ENCODE results near the gene RRP8.

The RRP8 gene

DNA sequence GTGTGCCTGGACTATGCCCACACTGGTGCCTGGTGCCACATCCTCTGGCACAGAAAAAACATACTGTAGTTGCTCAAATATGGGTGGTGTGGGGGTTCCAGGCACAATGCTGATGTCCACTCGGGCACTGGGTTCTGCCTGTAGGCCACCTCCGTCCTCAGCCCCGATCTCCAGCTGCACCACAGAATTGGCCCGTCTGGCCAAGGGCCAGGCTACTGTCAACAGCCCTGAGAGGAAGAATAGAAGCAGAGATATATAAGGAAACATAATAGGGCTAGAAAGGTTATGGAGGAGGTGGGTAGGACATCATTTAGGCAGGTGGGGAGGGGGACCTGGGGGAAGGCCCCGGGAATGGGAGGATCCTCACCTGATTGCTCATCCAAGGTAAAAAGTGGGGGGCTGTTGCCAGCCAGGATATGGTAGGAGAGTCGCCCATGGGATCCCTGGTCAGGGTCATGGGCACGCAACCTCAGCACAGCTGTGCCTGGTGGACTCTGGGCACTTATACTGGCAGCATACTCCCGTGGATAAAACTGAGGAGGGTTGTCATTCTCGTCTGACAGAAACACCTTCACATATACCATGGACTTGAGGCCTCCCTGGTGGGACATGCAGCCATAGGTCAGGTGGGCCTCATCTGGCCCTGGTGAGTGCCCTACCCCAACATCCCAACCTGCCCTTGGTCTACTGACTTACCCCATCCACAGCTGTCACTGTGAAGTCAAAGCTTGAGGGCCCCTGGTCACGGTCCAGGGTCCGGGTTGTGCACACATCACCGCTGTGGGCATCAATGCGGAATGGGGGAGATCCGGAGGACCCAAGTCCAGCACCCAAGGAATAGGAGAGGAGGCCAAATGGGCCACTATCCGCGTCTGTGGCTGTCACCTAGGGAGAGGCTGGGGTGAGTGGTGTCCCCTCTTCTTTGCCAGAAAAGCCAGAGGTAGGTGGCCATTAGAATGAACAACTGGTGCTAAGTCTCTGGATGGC lies 30.3 kb upstream of the RRP8 start:
- no peak overlapping the region for H3K4me3 ChIP-seq (ENCODE audit: low read depth, low read length)
- DNase-seq (ENCODE audit: low read depth) = no peak

- DNase-seq (ENCODE audit: low read depth) = no peak
Measured at GRCh38 chr11:6632116-6633073, 29.0 kb upstream of the RRP8 start.

DNA sequence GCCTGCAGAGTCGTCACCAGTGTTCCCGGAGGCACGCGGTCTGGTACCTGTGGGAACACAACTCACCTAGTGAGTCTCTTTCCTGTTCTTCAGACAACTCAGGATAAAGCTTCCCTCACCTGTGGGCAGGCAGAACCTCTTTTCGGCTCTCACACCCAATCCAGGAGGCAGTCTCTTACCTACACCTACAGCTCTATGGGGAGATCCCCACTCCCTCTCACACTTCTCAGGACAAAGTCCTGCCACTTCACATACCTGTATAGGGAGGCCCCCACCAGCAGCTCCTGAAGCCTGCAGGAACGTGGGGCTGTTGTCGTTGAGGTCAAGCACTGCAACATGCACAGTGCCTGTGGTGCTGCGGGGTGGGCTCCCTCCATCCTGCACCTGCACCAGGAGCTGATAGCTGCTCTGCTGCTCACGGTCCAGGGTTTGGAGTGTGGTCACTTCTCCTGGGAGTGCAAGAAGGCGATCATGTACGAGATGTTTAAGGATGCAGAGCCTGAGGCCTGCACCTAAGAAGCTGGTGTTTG lies 28.0 kb upstream of the RRP8 start:
- H3K4me3 ChIP-seq (ENCODE audit: low read depth, low read length) = no peak overlapping the region
- no peak for DNase-seq (ENCODE audit: low read depth)

More at GRCh38 chr11:6632116-6633073, 29.0 kb upstream of the RRP8 start:
- H3K4me3 ChIP-seq (ENCODE audit: low read depth, low read length) = no peak overlapping the region

DNA sequence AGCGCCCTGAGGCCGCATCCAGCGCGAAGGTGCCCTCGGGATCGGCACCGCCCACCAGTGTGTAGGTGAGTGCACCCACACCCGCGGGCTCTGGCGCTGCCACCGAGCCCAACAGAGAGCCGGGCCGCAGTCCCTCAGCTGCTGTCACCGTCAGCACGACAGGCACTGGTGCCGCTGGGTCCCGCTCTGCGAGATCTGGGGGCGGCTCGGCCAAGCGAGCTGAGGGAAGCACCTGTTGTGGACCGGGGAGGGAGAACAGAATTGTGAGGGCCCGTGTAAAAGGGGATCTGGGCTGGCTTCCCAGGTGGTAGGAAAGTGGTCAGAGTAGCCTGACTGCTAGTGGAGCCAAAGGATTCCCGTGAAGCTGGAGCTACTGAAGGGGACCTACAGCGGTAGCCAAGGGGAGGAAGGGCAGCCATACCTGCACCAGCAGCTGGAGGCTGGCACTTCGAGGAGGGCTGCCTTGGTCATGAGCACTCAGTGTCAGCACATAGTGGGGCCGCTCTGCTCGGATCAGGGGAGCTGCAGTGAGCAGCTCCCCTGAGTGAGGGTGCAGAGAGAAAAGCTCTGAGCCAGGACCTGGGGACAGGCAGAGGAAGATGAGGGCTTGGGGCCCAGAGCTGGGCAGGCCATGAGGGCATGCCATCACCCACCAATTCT lies 27.3 kb upstream of the RRP8 start:
- no peak overlapping the region for H3K4me3 ChIP-seq (ENCODE audit: low read depth, low read length)
- DNase-seq (ENCODE audit: low read depth) = no peak

- H3K4me3 ChIP-seq (ENCODE audit: low read depth, low read length) = no peak overlapping the region
- DNase-seq (ENCODE audit: low read depth) = no peak
Measured at GRCh38 chr11:6629892-6630631, 26.6 kb upstream of the RRP8 start.

- H3K4me3 ChIP-seq (ENCODE audit: low read depth, low read length) = no peak overlapping the region
- DNase-seq (ENCODE audit: low read depth) = no peak
Measured at GRCh38 chr11:6629573-6629891, 26.1 kb upstream of the RRP8 start.

GRCh38 chr11:6628526-6628925 lies 25.1 kb upstream of the RRP8 start:
- no peak overlapping the region for H3K4me3 ChIP-seq (ENCODE audit: low read depth, low read length)
- no peak for DNase-seq (ENCODE audit: low read depth)

DNA sequence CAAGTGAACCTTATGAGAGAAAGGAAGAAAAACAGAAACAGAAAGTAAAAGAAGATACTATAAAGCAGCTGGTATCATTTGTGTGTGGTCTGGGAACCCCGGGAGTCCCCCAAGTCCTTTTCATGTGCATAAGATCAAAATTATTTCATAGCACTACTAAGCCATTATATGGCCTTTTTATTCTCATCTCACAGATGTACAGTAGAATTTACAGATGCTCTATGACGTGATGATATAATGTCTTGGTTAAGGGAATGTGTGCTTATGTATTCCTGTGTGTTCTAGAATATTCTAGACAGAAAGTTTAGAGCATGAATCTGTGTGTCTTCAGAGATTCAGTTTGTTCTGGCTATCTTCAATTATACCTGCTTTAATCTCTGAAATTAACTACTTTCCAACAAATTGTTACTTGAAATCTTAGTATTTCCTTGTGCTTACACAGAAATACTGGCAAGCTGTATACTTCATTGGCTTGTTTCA lies 24.4 kb upstream of the RRP8 start:
- no peak for DNase-seq (ENCODE audit: low read depth)
- H3K4me3 ChIP-seq (ENCODE audit: low read depth, low read length) = no peak overlapping the region

GRCh38 chr11:6626971-6627761 lies 23.8 kb upstream of the RRP8 start:
- H3K4me3 ChIP-seq (ENCODE audit: low read depth, low read length) = no peak overlapping the region
- DNase-seq (ENCODE audit: low read depth) = no peak

DNA sequence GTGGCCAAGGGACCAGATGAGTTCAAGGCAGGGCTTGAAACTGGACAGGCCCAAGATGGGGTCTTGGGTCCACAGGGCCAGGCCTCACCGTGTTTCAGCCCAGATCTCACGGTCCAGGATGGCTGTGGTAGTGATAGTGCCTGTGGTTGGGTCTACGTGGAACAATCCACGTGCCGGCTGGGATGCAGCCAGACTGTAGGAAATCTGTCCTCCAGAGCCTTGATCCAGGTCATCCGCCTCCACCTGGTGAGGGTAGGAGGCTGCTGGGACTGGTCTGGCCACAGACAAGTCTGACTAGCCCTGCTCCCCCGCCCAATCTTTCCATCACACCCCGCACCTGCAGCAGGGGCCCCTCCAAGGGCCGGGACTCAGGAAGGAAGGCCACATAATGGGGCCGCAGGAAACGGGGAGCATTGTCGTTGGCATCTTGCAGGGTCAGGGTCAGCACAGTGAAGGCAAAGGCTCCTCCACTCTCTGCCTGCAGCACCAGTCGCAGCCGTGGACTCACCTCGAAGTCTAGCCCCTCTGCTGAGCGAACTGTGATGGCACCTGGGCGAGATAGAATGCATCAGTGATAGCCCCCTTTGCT lies 22.5 kb upstream of the RRP8 start:
- no peak overlapping the region for H3K4me3 ChIP-seq (ENCODE audit: low read depth, low read length)
- DNase-seq (ENCODE audit: low read depth) = no peak

- no peak overlapping the region for H3K4me3 ChIP-seq (ENCODE audit: low read depth, low read length)
- no peak for DNase-seq (ENCODE audit: low read depth)
Measured at GRCh38 chr11:6625156-6625831, 21.9 kb upstream of the RRP8 start.

GRCh38 chr11:6623391-6624363 lies 20.3 kb upstream of the RRP8 start:
- no peak overlapping the region for H3K4me3 ChIP-seq (ENCODE audit: low read depth, low read length)
- no peak for DNase-seq (ENCODE audit: low read depth)

DNA sequence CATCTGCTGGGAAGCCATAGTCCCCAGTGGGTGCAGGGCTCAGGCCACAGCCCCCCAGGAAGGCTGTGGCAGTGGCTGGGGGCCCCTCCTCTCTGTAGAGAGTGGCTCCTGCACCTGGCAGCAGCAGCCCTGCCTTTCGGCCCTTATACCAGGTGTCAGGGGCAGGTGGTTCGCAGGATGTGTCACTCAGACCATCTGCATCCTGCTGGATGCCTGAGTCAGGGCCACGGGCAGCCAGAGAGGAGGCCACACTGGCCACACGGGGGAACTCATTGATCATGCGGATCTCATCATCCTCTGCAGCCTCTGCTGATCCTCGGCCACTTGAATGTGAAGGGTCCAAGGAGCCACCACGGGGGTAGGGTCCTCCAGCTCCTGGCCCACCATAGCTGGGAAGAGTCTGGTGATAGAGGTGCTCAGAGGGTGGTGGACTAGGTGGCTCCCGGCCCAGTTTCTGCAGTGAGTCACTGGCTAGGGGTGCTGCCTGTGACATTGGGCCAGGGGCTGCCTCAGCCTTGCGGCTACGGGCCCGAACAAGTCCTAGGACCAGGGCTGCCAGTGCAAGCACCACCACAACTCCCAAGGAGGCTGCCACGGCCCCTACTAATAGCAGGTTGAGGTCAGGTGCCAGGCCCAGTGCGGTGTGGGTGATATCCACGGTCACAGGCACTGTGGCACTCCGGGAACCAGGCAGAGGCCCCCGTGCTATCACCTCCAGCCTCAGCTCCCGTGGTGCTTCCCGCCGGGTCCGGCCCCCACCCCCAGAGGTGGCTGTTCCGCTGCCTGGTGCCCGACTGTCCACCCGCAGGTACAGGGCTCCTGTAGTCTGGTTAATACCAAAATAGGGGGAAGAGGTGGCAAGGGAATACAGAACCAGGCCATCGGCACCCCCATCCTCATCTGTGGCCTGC lies 19.1 kb upstream of the RRP8 start:
- DNase-seq (ENCODE audit: low read depth) = no peak
- no peak overlapping the region for H3K4me3 ChIP-seq (ENCODE audit: low read depth, low read length)

GRCh38 chr11:6621711-6622211 lies 18.3 kb upstream of the RRP8 start:
- no peak for DNase-seq (ENCODE audit: low read depth)
- no peak overlapping the region for H3K4me3 ChIP-seq (ENCODE audit: low read depth, low read length)

- DNase-seq (ENCODE audit: low read depth) = no peak
- no peak overlapping the region for H3K4me3 ChIP-seq (ENCODE audit: low read depth, low read length)
Measured at GRCh38 chr11:6620636-6621035, 17.2 kb upstream of the RRP8 start.

Data from skeletal muscle cell (primary cell).